ENCODE results near the gene ECHDC3.

Gene ECHDC3

GRCh38 chr10:11716686-11717085, 25.5 kb upstream of the ECHDC3 start:
- no peak for DNase-seq (ENCODE audit: low spot score)
- TF ChIP-seq CTCF (IDR thresholded peaks at IDR 0.05; ENCODE audit: extremely low read depth, insufficient read depth, missing control alignments), result no peak
- in situ Hi-C loops (cut with MboI; ENCODE audit: low pct_unique_long_range_greater_than_20kb, low sequenced_read_pairs, unreplicated experiment), result no loop called here

- no peak for TF ChIP-seq CTCF (IDR thresholded peaks at IDR 0.05; ENCODE audit: extremely low read depth, insufficient read depth, missing control alignments)
- no peak for DNase-seq (ENCODE audit: low spot score)
- in situ Hi-C loops (cut with MboI; ENCODE audit: low pct_unique_long_range_greater_than_20kb, low sequenced_read_pairs, unreplicated experiment), result loop anchor here (5.0 kb wide), 1 partner anchor 202 kb away; no protein-coding TSS in a partner anchor
These were observed 22.5 kb upstream of the ECHDC3 start for GRCh38 chr10:11719496-11720259.

GRCh38 chr10:11720260-11720741, 21.9 kb upstream of the ECHDC3 start:
- TF ChIP-seq CTCF (IDR thresholded peaks at IDR 0.05; ENCODE audit: extremely low read depth, insufficient read depth, missing control alignments), result no peak
- in situ Hi-C loops (cut with MboI; ENCODE audit: low pct_unique_long_range_greater_than_20kb, low sequenced_read_pairs, unreplicated experiment), result loop anchor here (5.0 kb wide), 1 partner anchor 203 kb away; no protein-coding TSS in a partner anchor
- no peak for DNase-seq (ENCODE audit: low spot score)

- no peak for TF ChIP-seq CTCF (IDR thresholded peaks at IDR 0.05; ENCODE audit: extremely low read depth, insufficient read depth, missing control alignments)
- DNase-seq (ENCODE audit: low spot score), result no peak
- in situ Hi-C loops (cut with MboI; ENCODE audit: low pct_unique_long_range_greater_than_20kb, low sequenced_read_pairs, unreplicated experiment), result loop anchor here (5.0 kb wide), 1 partner anchor 205 kb away; no protein-coding TSS in a partner anchor
These were observed 20.4 kb upstream of the ECHDC3 start for GRCh38 chr10:11721806-11722205.

- in situ Hi-C loops (cut with MboI; ENCODE audit: low pct_unique_long_range_greater_than_20kb, low sequenced_read_pairs, unreplicated experiment), result loop anchor here (5.0 kb wide), 1 partner anchor 206 kb away; no protein-coding TSS in a partner anchor
- no peak for DNase-seq (ENCODE audit: low spot score)
- no peak for TF ChIP-seq CTCF (IDR thresholded peaks at IDR 0.05; ENCODE audit: extremely low read depth, insufficient read depth, missing control alignments)
These were observed 18.8 kb upstream of the ECHDC3 start for GRCh38 chr10:11723359-11723758.

GRCh38 chr10:11724938-11725776, 17.0 kb upstream of the ECHDC3 start:
- DNase-seq (ENCODE audit: low spot score), result peak; percentile 83
- in situ Hi-C loops (cut with MboI; ENCODE audit: low pct_unique_long_range_greater_than_20kb, low sequenced_read_pairs, unreplicated experiment), result loop anchor here (5.0 kb wide), 1 partner anchor 208 kb away; no protein-coding TSS in a partner anchor
- TF ChIP-seq CTCF (IDR thresholded peaks at IDR 0.05; ENCODE audit: extremely low read depth, insufficient read depth, missing control alignments), result peak; percentile 81

All from GM13977 (cell line).